Cardiac muscle cell (in vitro differentiated cells and primary cell): ENCODE results near the gene TSPAN11. TPM values are rescaled to one million over a fixed set of nuclear protein-coding genes. Genes with fewer than 3 reads are reported as not detected.

Experiments
- DNase-seq, 2 donors: peaks; one replicate each; pipeline versions ENCODE4 v3.0.0 to v3.0.0-alpha.2; 2010 to 2017; ENCODE audit warnings: low read depth in 1 of 2, low spot score in 1 of 2
- H3K27ac ChIP-seq: fragments of 200-600 bp; sonication (generic); 2 replicates; pipeline ENCODE4 v1.5.1; 2016
- H3K27me3 ChIP-seq: fragments of 200-600 bp; sonication (generic); 2 replicates; pipeline ENCODE4 v1.6.0; 2016; ENCODE audit warnings: control low read depth
- H3K36me3 ChIP-seq: fragments of 200-600 bp; sonication (generic); 2 replicates; pipeline ENCODE4 v1.5.1; 2016; ENCODE audit warnings: control low read depth
- H3K4me1 ChIP-seq: fragments of 200-600 bp; sonication (generic); 2 replicates; pipeline ENCODE4 v1.8.1; 2017; ENCODE audit warnings: low read depth, mild to moderate bottlenecking, mixed run types
- H3K4me3 ChIP-seq: fragments of 200-600 bp; sonication (generic); 2 replicates; pipeline ENCODE4 v1.5.1; 2016; ENCODE audit warnings: mild to moderate bottlenecking
- H3K9me3 ChIP-seq: fragments of 200-600 bp; sonication (generic); 2 replicates; pipeline ENCODE4 v1.5.1; 2017; ENCODE audit warnings: low read depth, mild to moderate bottlenecking, control low read depth
- CTCF ChIP-seq: IDR thresholded peaks from 2 replicates; pipeline ENCODE4 v1.5.1; 2012; ENCODE audit warnings: low read depth, mild to moderate bottlenecking, low read length
- polyA plus RNA-seq: library from polyadenylated mRNA; unstranded; fragments of >200 nt; fragmentation: Nextera tagmentation; extraction: Ambion mirVana; gene quantifications from 2 replicates; pipeline ENCODE4 v1.2.1, GENCODE V29; 2016
- total RNA-seq: library from RNA; depleted of rRNA; stranded (reverse); fragments of >200 nt; gene quantifications from 2 replicates; pipeline ENCODE4 v1.2.3, GENCODE V29; 2016

TSPAN11 gene
- total and polyA plus RNA-seq, 2 experiments from 2014 or later: 11.1 to 26.1 TPM

GRCh38 chr12:31033681-31034080 lies 107.1 kb downstream of the TSPAN11 start:
- Histone ChIP-seq H3K4me3 (no peak overlapping the region), H3K27ac (no peak overlapping the region), H3K27me3 (no peaks in the 10 kb centered on the region), H3K36me3 (no peaks in the 10 kb centered on the region), H3K4me1 (peaks cover 24% of the 10 kb centered on the region), H3K9me3 (no peaks in the 10 kb centered on the region)
- no peak for TF ChIP-seq CTCF
- no peak for DNase-seq

DNA sequence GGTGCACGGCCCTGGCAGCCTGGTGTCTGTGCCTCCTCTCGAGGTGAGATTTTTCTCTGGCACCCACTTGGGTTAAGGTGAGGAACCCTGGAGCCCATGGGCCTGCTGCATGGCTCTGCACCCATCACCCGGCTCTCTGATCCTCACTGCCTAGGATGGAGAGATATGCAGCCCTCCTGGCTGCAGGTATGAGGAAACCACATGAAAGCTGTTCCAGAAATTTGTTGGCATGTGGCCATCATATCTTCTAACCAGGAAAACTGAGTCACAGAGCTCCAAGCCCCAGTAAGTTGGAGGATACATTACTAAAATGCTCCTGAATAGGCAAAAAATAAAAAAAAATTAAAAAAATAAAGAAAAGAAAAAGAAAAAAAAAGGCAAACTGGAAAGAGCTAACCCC lies 107.8 kb downstream of the TSPAN11 start:
- no peaks in the 10 kb centered on the region for H3K36me3 ChIP-seq
- no peak for TF ChIP-seq CTCF
- peaks cover 19% of the 10 kb centered on the region for H3K4me1 ChIP-seq
- H3K27ac ChIP-seq: no peak overlapping the region
- H3K4me3 ChIP-seq: no peak overlapping the region
- no peak for DNase-seq
- no peaks in the 10 kb centered on the region for H3K27me3 ChIP-seq
- no peaks in the 10 kb centered on the region for H3K9me3 ChIP-seq

- TF ChIP-seq CTCF: no peak
- no peak for DNase-seq
These were observed 108.7 kb downstream of the TSPAN11 start for GRCh38 chr12:31035226-31035625.

GRCh38 chr12:31035967-31036665 lies 109.6 kb downstream of the TSPAN11 start:
- Histone ChIP-seq H3K4me1 (peaks cover 11% of the 10 kb centered on the region), H3K9me3 (no peaks in the 10 kb centered on the region), H3K27me3 (no peaks in the 10 kb centered on the region), H3K36me3 (no peaks in the 10 kb centered on the region), H3K27ac (no peak overlapping the region), H3K4me3 (no peak overlapping the region)
- TF ChIP-seq CTCF: no peak
- no peak for DNase-seq

More at GRCh38 chr12:31035226-31035625, 108.7 kb downstream of the TSPAN11 start:
- H3K27ac ChIP-seq: no peak overlapping the region
- no peaks in the 10 kb centered on the region for H3K27me3 ChIP-seq
- no peak overlapping the region for H3K4me3 ChIP-seq
- no peaks in the 10 kb centered on the region for H3K9me3 ChIP-seq
- peaks cover 11% of the 10 kb centered on the region for H3K4me1 ChIP-seq
- no peaks in the 10 kb centered on the region for H3K36me3 ChIP-seq

DNA sequence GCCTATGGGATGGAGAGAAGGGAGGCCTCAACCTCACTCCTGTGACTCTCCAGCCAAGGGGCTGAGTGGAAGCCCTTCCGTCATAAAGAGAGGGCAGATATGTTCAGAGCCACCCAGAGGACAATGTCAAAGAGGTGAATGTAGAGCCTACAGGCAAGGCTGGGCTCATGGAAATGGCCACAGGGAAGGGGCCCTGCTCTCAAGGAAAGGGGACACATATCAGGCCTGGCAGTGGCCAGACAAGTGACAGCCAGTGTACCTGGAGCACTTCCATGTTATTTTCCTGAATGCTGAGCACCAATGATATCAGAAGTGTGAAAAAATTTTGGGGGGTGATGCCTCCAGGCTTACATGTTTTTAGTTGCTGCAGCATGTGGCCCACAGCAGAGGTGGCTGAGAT lies 110.5 kb downstream of the TSPAN11 start:
- Histone ChIP-seq H3K9me3 (no peaks in the 10 kb centered on the region), H3K4me1 (peaks cover 8% of the 10 kb centered on the region), H3K4me3 (no peak overlapping the region), H3K27ac (no peak overlapping the region), H3K36me3 (no peaks in the 10 kb centered on the region), H3K27me3 (no peaks in the 10 kb centered on the region)
- DNase-seq: no peak
- no peak for TF ChIP-seq CTCF
